Measurements from ENCODE around the gene ZNF629. TPM values are rescaled to one million over a fixed set of nuclear protein-coding genes. Genes with fewer than 3 reads are reported as not detected.

Gene ZNF629
- total RNA-seq, 6 experiments from 2014 or later = 3.7 to 4.8 (median 4.3) TPM

- Histone ChIP-seq H3K9me3 (no peaks in the 10 kb centered on the region), H3K36me3 (peaks cover 5 to 32% (median 22%) of the 10 kb centered on the region in 4 donors), H3K27ac (peak overlapping the region in 1 of 3 donors; percentile 36), H3K4me3 (no peak overlapping the region), H3K27me3 (no peaks in the 10 kb centered on the region), H3K4me1 (peaks cover 0 to 38% (median 7%) of the 10 kb centered on the region in 4 donors)
- WGBS (ENCODE audit: insufficient coverage, low coverage, low lambda C conversion rate, missing lambda C conversion rate) = 56% methylated on average over 3 of the region's 6 CpGs
- intact Hi-C loops (cut with DNase I) = no loop called here
- TF ChIP-seq POLR2A (IDR thresholded peaks at IDR 0.05) = no peak
- no peak for TF ChIP-seq CTCF (IDR thresholded peaks at IDR 0.05)
- DNase-seq = peak; percentile 65 to 78 (median 73)
- peak; percentile 47 to 74 (median 58) for ATAC-seq
Observed at GRCh38 chr16:30741461-30741914, 45.5 kb downstream of the ZNF629 start.

GRCh38 chr16:30740364-30741251 is 46.4 kb downstream of the ZNF629 start:
- no peaks in the 10 kb centered on the region for H3K27me3 ChIP-seq
- peaks cover 0 to 37% (median 6%) of the 10 kb centered on the region in 4 donors for H3K4me1 ChIP-seq
- TF ChIP-seq POLR2A (IDR thresholded peaks at IDR 0.05) (no peak), CTCF (IDR thresholded peaks at IDR 0.05) (no peak)
- no peaks in the 10 kb centered on the region for H3K9me3 ChIP-seq
- intact Hi-C loops (cut with DNase I) = no loop called here
- peak overlapping the region in 2 of 3 donors; percentile 18 to 36 for H3K27ac ChIP-seq
- no peak overlapping the region for H3K4me3 ChIP-seq
- ATAC-seq (peak; percentile 60 to 77 (median 70)), DNase-seq (peak; percentile 73 to 87 (median 77))
- WGBS (ENCODE audit: insufficient coverage, low coverage, low lambda C conversion rate, missing lambda C conversion rate) = 48% methylated on average over 8 of the region's 8 CpGs
- peaks cover 14 to 41% (median 29%) of the 10 kb centered on the region in 4 donors for H3K36me3 ChIP-seq

GRCh38 chr16:30738984-30739951 is 47.7 kb downstream of the ZNF629 start:
- WGBS (ENCODE audit: insufficient coverage, low coverage, low lambda C conversion rate, missing lambda C conversion rate) = 88% methylated on average over 17 of the region's 37 CpGs
- Histone ChIP-seq H3K4me3 (no peak overlapping the region), H3K27ac (no peak overlapping the region), H3K27me3 (no peaks in the 10 kb centered on the region), H3K36me3 (peaks cover 16 to 49% (median 36%) of the 10 kb centered on the region in 4 donors), H3K4me1 (peaks cover 0 to 24% (median 4%) of the 10 kb centered on the region in 4 donors), H3K9me3 (no peaks in the 10 kb centered on the region)
- TF ChIP-seq POLR2A (IDR thresholded peaks at IDR 0.05) (no peak), CTCF (IDR thresholded peaks at IDR 0.05) (no peak)
- intact Hi-C loops (cut with DNase I) = no loop called here
- DNase-seq = no peak
- ATAC-seq = peak in 1 of 4 donors; percentile 5

Measured in right lobe of liver (tissue), 6 donors.